Stimulated activated CD4-positive, alpha-beta T cell treated with anti-CD3 and anti-CD28 coated beads, Interleukin-4, amount 100 ng/mL, for 48 hours (primary cell): ENCODE measurements around the gene VWA5B2.

Experiments
- DNase-seq, 2 donors: peaks; one replicate each; pipeline ENCODE4 v3.0.0-alpha.2; 2020; ENCODE audit warnings: low read depth in 2 of 2

The VWA5B2 gene

DNA sequence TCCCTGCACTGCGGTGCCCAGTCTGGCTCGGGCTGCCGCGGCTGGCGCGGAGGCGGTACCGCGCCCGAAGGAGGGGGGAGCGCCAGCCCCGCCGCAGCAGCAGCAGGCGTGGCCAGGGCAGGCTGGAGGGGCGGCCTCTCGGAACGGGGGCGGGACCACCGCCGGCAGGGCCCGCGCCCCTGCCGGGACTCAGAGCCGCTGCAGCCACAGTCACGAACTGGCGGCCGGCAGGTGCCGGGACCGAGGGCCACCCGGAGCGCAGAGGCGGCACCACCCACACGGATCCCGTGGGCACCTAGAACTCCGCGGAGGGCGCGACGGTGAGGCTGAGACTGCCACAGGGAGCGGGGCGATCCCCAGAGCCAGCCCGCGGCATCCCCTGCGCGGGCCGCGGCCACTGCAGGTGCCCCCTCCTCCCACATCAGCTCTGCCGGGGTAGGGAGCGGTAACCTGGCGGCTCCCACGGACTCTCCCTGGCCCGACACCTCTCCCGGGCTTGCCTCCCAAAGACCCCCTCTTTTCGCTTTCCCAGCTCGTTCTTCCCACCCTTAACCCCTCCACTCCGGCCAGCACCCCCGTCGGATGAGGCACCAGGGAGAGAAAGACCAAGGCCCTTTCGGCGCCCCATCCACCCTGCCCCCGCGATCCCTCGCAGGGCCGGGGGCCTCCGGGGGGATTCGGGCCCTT lies at the start of gene VWA5B2:
TSS of gene VWA5B2 (plus strand) at position 192 of the 687 bp plus-strand sequence. CDS start 944 bp downstream, outside the sequence.
- peak; percentile 54 to 56 for DNase-seq

DNA sequence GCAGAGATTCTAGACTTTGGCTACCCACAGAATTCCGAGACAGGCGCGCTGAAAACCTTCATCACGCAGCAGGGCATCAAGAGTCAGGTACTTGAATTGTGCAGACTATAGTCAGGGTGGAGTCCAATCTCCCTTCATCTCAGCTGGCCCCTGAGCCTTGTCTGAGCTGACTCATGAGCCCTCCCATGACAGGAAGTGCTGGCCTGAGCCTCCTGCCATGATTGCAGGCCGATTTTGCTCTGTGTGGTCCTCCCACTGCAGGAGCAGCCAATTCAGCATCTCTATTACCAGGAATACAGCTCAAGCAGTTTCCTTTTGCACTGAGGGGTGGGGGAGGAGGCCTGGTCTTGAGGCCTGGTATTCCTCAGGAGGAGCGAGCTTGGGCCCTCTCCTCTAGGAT lies 49.2 kb upstream of the VWA5B2 start:
- no peak for DNase-seq

GRCh38 chr3:184181596-184181995 lies 47.8 kb upstream of the VWA5B2 start:
- no peak for DNase-seq

- no peak for DNase-seq
Observed at GRCh38 chr3:184183679-184184078, 45.7 kb upstream of the VWA5B2 start.

- DNase-seq = no peak
Observed at GRCh38 chr3:184184546-184185230, 44.7 kb upstream of the VWA5B2 start.

DNA sequence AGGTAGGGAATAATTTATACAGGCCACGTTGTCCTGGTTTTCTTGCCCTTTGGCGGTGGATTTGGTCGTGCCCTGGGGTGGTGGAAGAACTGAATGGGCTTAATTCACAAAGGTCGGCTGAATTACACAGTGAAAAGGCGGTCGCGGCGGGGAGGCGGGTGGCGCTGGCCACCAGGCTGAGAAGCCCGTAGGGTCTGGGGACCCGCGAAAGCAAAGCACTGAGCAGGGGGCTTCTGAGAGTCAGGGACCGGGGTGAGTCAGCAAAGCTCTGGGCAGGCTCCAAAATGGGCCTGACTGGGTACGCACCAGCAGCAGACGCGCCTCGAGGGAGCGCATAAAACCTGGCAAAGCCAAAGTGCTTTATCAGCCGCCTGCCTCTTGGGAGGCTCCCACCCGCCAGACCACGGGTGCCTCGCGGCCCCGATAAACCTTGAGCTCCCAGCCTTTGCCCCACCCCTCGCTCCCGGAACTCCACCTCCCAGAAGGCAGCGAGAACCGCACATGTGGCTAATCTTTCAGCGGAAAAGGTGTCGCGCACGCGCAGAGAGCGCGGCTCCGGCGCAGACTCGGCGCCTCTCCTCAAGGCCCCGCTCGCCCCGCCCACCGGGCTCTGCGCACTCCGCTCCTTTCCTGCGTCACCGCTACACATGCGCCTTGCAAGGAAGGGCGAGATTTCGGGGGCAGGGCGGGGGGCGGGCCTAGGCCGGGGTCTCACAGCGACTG lies 43.8 kb upstream of the VWA5B2 start:
- DNase-seq = peak; percentile 97 to 99

GRCh38 chr3:184186184-184186901 lies 43.0 kb upstream of the VWA5B2 start, which contains the start of gene ABCF3:
ABCF3 (plus strand) TSS chr3:184186199; CDS start chr3:184186208, 9 bp downstream.
- no peak for DNase-seq

DNA sequence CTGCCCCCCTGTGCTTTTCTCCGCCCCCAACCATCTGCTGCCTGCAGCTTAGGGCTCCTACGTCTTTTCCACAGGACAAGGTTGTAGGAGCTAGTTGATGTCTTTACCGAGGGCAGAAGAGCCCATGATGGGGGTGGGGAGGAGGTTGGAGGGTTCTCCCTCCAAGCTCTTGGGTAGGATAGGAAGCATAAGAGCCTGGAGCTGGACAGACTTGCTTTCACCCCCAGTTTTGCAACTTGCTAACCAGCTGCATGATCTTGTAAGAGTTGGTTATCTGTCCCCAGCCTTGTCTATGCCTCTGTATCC lies 42.5 kb upstream of the VWA5B2 start:
- no peak for DNase-seq

GRCh38 chr3:184188080-184188479 lies 41.3 kb upstream of the VWA5B2 start:
- DNase-seq = no peak

- no peak for DNase-seq
Observed at GRCh38 chr3:184189421-184189820, 40.0 kb upstream of the VWA5B2 start.

DNA sequence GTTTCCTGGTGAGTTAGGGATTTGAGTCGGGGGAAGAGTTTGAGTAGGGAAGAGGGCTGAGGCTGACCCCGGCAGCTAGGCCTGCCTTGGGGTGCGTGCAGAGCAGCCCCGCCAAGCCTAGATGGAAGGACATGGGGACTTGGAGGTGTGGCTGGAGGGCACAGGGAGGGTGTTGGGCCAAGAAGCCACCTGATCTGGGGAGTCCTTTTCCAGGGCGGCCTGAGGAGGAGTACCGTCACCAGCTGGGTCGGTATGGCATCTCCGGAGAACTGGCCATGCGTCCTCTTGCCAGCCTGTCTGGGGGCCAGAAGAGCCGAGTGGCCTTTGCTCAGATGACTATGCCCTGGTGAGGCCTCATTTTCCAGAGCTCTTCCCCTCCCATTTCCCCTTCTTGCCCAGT lies 36.5 kb upstream of the VWA5B2 start:
- no peak for DNase-seq

- no peak for DNase-seq
Observed at GRCh38 chr3:184193991-184194539, 35.3 kb upstream of the VWA5B2 start.

DNA sequence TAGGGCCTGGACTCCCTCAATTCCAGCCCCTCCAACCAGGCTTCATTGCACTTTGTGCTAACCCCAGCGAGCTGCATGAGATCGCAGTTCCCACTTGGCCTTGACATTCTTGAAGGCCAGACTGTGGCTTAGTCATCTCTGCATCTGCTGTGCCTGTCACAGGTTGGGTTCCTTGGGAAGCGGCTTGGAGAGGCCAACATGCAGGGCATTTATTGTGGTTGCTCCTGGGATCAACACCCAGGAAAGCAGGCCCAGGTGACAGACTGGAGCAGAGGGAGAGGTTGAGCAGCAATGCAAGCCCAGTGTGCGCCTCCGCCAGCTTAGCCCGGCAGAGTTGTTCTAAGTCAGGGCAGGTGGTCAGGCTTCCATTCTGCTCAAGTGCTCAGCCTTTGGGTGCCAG lies 32.8 kb upstream of the VWA5B2 start:
- no peak for DNase-seq

GRCh38 chr3:184198509-184198908 lies 30.9 kb upstream of the VWA5B2 start:
- DNase-seq = no peak

DNA sequence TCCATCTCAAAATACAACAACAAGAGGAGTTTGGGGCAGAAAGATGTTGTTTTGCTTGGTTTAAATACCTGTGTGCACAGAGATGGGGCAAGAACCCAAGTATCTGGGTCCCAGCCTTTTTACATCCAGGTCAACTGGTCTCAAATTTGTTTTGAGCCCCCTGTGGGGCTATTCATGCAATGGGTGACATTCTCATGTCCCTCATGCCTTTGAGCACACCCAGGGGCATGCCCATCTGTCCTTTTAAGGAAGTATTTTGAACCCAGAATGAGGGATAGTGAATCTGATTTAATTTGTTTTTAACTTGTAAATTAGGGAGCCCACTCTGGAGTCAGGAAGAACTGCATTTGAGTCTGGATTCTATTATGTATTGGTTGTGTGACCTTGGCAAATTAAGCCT lies 28.6 kb upstream of the VWA5B2 start:
- no peak for DNase-seq

GRCh38 chr3:184203526-184203925 lies 25.9 kb upstream of the VWA5B2 start:
- no peak for DNase-seq

DNA sequence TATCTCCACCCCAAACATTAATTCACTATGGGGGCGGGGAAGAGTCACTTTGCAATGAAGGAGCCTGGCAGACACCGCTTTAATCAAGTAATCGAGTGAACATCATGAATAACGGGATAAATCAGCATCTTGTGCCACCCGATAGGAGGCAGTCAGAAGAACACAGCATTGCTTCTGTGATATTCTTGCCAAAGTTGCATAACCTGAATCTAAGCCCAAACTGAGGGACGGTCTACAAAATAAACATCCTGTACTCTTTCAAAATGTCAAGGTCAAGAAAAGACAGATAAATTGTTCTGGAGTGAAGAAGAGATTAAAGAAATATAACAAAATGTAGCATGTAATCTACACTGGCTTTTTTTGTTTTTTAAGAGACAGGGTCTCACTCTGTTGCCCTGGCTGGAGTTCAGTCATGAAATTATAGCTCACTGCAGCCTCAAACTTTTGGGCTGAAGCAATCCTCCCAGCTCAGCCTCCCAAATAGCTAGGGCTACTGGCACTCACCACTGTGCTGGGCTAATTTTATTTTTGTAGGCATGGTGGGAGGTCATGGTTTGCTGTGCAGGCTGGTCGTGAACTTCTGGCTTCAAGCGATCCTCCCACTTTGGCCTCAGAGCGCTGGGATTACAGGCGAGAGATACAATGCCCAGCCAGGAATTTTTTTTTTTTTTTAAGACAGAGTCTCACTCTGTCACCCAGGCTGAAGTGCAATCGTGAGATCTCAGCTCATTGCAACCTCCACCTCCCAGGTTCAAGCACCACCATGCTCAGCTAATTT lies 20.1 kb upstream of the VWA5B2 start:
- DNase-seq = no peak

DNA sequence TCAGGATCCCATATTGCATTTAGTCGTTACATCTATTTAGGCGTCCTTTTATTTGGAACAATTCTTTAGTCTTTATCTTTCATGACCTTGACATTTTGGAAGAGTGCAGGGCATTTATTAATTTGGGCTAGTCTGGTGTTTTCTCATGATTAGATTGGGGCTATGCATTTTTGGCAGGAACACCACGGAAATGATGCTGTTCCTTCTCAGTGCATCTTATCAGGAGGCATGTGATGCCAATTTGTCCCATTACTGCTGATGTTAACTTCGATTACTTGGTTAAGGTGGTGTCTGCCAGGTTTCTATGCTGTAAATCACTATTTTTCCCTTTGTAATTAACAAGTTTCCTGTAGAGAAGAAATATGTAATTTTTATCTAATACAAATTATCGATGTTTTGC lies 18.1 kb upstream of the VWA5B2 start:
- DNase-seq = no peak

DNA sequence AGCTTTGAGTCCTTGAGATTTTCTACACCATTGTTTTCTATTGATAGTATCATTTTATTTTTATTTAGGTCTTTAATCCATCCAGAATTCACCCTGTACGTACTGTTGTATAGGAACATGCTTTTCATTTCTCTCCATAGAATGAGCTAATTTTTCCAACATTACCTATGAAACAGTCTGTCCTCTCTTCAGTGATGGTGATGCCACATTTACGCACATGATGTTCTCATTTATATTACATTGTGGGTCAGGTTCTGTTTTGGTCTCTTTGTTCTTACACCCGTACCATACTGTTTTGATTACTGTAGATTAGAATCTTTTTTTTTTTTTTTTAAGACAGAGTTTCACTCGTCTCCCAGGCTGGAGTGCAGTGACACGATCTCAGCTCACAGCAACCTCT lies 17.7 kb upstream of the VWA5B2 start:
- DNase-seq = no peak

- no peak for DNase-seq
Observed at GRCh38 chr3:184218814-184219213, 10.6 kb upstream of the VWA5B2 start.

- no peak for DNase-seq
Observed at GRCh38 chr3:184222521-184222920, 6.9 kb upstream of the VWA5B2 start.
